Colonic mucosa (tissue), 4 donors: ENCODE measurements around the gene SUCLG1. TPM values are rescaled to one million over a fixed set of nuclear protein-coding genes. Genes with fewer than 3 reads are reported as not detected.
"Not testable (repeated sequence)": the region's sequence is repeated elsewhere in the genome, so short reads cannot be mapped to it uniquely, and the experiment has no call there.

ENCODE experiments used
- DNase-seq: peaks from one replicate; pipeline ENCODE4 v3.0.0-alpha.2; 2020
- H3K27ac ChIP-seq: fragments of 200-600 bp; one replicate; pipeline ENCODE4 v1.8.0; 2021
- H3K27me3 ChIP-seq: fragments of 200-600 bp; one replicate; pipeline ENCODE4 v1.8.0; 2021
- H3K36me3 ChIP-seq: fragments of 200-600 bp; one replicate; pipeline ENCODE4 v1.8.0; 2021
- H3K4me1 ChIP-seq: fragments of 200-600 bp; one replicate; pipeline ENCODE4 v1.8.0; 2021; ENCODE audit warnings: mild to moderate bottlenecking
- H3K4me3 ChIP-seq: fragments of 200-600 bp; one replicate; pipeline ENCODE4 v1.8.0; 2021
- H3K9ac ChIP-seq, 2 donors: one replicate each; pipeline ENCODE4 v1.7.0; 2013; ENCODE audit warnings: control low read depth in 2 of 2, low read depth in 2 of 2, low read length in 2 of 2
- H3K9me3 ChIP-seq: fragments of 200-600 bp; one replicate; pipeline ENCODE4 v1.8.0; 2021
- intact Hi-C: fragments of 100-400 bp; cut with DNase I; formaldehyde crosslinking; loops from one replicate; pipeline ENCODE4 v1.14.1; 2022
- total RNA-seq, 2 donors: library from RNA; stranded (reverse); fragmentation: NEBNext Ultra II Directional in 1 of 2; extraction: Animal tissue kit (Norgen Biotek cat#: 25700) in 1 of 2; gene quantifications; one replicate each; pipeline ENCODE4 v1.2.1, GENCODE V29; 2021
- TF ChIP-seq, protein P1 (sequence below): fragments of 200-600 bp; IDR thresholded peaks from one replicate; pipeline ENCODE4 v1.8.0; 2022; ENCODE audit warnings: antibody characterized with exemption, mild to moderate bottlenecking
- donor health status: healthy.
- donor health status: DM: no; HTN: no; CAD: no.
- donor health status: DM: no; HTN: no; CAD: no.

The SUCLG1 gene
- total RNA-seq, 2 donors from 2014 or later = 249 to 253 TPM

DNA sequence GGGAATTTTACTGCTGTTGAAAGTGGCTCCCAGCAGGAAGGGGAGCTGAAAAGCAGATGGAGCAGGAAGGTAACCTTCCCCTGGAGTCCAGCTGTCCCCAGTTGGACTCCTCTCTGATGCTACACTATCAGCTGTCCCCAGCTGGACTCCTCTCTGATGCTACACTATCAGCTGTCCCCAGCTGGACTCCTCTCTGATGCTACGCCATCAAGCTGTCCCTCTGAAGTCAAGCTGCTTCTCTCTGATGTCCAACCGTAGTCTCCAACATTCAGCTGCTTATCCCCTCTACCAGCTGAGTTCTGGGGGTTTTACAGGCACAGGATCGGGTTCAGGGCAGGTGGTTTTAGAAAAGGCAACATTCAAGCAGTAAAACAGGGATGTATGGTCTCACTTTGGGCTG, 19.8 kb upstream of the SUCLG1 start:
- H3K9me3 ChIP-seq = no peaks in the 10 kb centered on the region
- TF ChIP-seq, protein P1, sequence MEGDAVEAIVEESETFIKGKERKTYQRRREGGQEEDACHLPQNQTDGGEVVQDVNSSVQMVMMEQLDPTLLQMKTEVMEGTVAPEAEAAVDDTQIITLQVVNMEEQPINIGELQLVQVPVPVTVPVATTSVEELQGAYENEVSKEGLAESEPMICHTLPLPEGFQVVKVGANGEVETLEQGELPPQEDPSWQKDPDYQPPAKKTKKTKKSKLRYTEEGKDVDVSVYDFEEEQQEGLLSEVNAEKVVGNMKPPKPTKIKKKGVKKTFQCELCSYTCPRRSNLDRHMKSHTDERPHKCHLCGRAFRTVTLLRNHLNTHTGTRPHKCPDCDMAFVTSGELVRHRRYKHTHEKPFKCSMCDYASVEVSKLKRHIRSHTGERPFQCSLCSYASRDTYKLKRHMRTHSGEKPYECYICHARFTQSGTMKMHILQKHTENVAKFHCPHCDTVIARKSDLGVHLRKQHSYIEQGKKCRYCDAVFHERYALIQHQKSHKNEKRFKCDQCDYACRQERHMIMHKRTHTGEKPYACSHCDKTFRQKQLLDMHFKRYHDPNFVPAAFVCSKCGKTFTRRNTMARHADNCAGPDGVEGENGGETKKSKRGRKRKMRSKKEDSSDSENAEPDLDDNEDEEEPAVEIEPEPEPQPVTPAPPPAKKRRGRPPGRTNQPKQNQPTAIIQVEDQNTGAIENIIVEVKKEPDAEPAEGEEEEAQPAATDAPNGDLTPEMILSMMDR = no peak
- no peaks in the 10 kb centered on the region for H3K4me1 ChIP-seq
- H3K9ac ChIP-seq = no peak overlapping the region
- H3K27me3 ChIP-seq = no peaks in the 10 kb centered on the region
- no peaks in the 10 kb centered on the region for H3K36me3 ChIP-seq
- DNase-seq = no peak
- H3K4me3 ChIP-seq = no peak overlapping the region
- H3K27ac ChIP-seq = no peak overlapping the region
- intact Hi-C loops = no loop called here

DNA sequence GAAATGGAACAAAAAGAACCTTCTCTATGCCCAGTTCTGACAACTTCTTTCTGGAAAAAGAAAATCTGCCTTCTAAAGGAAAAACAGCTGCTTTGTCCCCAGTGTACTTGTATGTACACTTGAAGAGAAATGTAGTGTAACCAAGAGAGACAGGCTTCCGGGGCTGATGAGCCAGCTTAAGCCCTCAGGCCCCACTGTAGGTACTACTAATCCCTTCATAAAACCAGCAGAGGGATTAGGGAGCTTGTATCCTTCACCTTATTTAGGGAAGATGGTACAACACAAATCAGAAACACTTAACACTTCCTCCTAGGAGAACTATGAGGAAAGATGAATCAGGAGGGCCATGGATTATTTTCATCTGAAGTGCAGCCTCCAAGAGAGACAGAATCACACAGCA, 18.8 kb upstream of the SUCLG1 start:
- Histone ChIP-seq H3K36me3 (no peaks in the 10 kb centered on the region), H3K9ac (no peak overlapping the region), H3K4me3 (no peak overlapping the region), H3K4me1 (no peaks in the 10 kb centered on the region), H3K9me3 (no peaks in the 10 kb centered on the region), H3K27me3 (no peaks in the 10 kb centered on the region), H3K27ac (no peak overlapping the region)
- TF ChIP-seq, protein P1 = no peak
- no peak for DNase-seq
- intact Hi-C loops = no loop called here

DNA sequence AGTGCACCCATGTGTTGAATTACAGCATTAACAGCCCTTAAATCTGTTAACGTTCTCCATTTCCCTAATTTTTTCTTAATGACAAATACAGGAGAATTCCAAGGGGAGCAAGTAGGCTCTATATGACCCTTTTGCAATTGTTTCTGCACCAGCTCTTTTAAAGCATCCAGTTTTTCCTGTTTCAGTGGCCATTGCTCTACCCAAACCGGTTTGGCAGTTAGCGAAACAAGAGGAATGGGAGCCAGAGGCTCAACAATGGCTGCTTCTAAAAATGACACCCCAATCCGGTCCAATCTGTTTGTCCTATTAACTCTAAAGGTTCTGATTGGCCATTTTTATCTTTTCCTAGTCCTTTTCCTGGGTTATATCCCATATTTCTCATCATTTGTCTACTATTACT, 15.1 kb upstream of the SUCLG1 start:
- TF ChIP-seq, protein P1 = no peak
- DNase-seq = no peak
- H3K27ac ChIP-seq = no peak overlapping the region
- H3K9me3 ChIP-seq = no peaks in the 10 kb centered on the region
- H3K36me3 ChIP-seq = no peaks in the 10 kb centered on the region
- intact Hi-C loops = no loop called here
- H3K4me1 ChIP-seq = no peaks in the 10 kb centered on the region
- H3K4me3 ChIP-seq = no peak overlapping the region
- H3K9ac ChIP-seq = no peak overlapping the region
- H3K27me3 ChIP-seq = no peaks in the 10 kb centered on the region

DNA sequence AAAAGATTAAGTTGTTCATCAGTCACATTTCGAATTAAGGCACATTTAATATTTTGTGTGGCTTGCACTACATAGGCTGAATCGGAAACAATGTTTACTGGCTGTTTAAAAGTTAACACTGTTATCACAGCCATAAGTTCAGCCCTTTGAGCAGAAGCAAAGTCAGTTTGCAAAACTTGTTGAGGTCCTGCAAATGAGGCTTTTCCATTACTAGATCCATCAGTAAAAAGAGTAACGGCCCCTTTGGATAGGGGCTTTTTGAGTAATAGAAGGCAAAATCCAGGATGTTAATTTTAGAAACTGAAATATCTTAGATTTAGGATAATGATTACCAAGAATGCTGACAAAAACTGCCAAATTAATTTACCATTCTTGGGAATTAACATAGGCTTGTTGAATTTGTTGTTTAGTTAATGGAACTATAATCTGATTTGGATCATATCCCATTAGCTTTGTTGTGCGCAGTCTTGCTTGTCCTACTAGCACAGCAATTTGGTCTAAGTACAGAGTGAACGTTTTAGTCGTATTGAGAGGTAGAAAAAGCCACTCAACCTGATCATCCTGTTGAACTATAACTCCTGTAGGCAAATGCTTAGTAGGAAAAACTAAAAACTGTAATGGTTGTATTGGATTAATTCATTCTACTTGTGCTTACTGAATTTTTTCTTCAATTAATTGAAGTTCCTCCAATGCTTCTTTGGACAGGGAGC, 13.9 kb upstream of the SUCLG1 start:
- Histone ChIP-seq H3K27ac (no peak overlapping the region), H3K9ac (no peak overlapping the region), H3K9me3 (no peaks in the 10 kb centered on the region), H3K4me3 (no peak overlapping the region), H3K36me3 (no peaks in the 10 kb centered on the region), H3K4me1 (no peaks in the 10 kb centered on the region), H3K27me3 (no peaks in the 10 kb centered on the region)
- no peak for DNase-seq
- TF ChIP-seq, protein P1 = no peak
- intact Hi-C loops = no loop called here

DNA sequence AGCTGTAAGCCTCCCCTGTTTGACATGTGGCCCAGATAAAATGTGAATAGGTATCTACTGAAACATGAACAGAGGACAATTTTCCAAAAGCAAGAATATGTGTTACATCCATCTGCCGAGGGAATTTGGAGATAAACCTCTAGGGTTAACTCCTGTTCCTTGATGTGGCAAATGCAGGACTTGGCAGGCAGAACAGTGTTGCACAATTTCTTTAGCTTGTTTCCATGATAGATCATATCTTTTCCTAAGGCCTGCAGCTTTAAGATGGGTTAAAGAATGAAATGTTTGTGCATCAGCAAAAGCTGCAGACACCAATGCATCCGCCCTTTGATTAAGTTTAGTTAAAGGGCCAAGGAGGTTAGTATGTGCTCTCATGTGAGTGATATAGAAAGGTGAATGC, 13.3 kb upstream of the SUCLG1 start:
- H3K4me1 ChIP-seq, H3K36me3 ChIP-seq, DNase-seq, H3K27me3 ChIP-seq, intact Hi-C loops, H3K27ac ChIP-seq, H3K9ac ChIP-seq, H3K4me3 ChIP-seq, H3K9me3 ChIP-seq: not testable (repeated sequence)

DNA sequence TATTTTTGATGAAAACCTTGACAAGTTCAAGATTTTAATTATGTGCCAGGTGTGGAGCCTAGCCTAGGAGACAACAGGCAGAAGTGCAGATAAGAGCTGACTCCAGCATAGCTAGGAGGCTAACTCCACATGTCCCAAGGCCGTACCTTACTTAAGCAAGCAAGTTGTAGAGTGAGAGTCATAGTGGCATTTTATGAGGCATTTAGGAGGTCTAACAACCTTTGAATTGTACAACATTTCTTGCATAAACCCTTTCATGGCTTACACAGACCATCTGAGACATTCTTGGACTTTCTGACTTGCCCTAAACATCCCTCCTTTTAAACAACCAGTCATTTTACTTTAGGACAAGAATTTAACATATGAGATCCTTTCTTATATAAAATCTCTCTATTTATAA, 8.3 kb upstream of the SUCLG1 start:
- Histone ChIP-seq H3K27me3 (no peaks in the 10 kb centered on the region), H3K4me3 (no peak overlapping the region), H3K9me3 (no peaks in the 10 kb centered on the region), H3K9ac (no peak overlapping the region), H3K36me3 (no peaks in the 10 kb centered on the region), H3K27ac (no peak overlapping the region), H3K4me1 (no peaks in the 10 kb centered on the region)
- intact Hi-C loops = no loop called here
- TF ChIP-seq, protein P1 = no peak
- DNase-seq = no peak
